Activated CD8-positive, alpha-beta memory T cell treated with anti-CD3 and anti-CD28 coated beads, Interleukin-2, amount 50 U/mL, for 1 hour (primary cell): ENCODE results near the gene TCFL5.
"Not testable (repeated sequence)": the region's sequence is repeated elsewhere in the genome, so short reads cannot be mapped to it uniquely, and the experiment has no call there.

Experiments used
- DNase-seq: peaks from one replicate; pipeline ENCODE4 v3.0.0-alpha.2; 2020; ENCODE audit errors: extremely low read depth

TCFL5 gene

DNA sequence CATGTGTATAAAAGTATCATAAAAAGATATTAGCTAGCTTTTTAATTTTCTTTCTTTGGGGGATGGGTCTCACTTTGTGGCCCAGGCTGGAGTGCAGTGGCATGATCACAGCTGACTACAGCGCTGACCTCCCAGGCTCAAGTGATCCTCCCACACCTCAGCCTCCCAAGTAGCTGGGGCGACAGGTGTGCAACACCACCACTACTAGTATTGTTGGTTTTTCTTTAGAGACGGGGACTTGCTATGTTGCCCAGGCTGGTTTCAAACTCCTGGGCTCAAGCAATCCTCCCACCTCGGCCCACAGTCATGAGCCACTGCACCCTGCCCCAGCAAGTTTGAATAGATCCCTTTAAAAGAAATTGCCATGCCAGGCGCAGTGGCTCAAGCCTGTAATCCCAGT lies 6.5 kb downstream of the TCFL5 start:
- no peak for DNase-seq

GRCh38 chr20:62854121-62854520 lies 7.5 kb downstream of the TCFL5 start:
- DNase-seq, result no peak

DNA sequence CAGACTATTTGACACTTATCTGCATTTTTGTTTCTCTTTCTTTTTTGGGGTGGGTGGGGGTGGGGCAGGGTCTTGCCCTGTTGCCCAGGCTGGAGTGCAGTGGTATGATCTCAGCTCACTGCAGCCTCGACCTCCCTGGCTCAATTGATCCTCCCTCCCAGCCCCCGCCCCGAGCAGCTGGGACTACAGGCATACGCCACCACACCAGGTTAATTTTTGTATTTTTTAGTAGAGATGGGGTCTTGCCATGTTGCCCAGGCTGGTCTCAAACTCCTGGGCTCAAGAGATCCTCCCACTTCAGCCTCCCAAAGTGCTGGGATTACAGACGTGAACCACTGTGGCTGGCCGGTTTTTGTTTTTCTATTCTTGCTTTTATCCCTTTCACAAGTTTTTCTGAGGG lies 8.3 kb downstream of the TCFL5 start:
- not testable (repeated sequence) for DNase-seq

DNA sequence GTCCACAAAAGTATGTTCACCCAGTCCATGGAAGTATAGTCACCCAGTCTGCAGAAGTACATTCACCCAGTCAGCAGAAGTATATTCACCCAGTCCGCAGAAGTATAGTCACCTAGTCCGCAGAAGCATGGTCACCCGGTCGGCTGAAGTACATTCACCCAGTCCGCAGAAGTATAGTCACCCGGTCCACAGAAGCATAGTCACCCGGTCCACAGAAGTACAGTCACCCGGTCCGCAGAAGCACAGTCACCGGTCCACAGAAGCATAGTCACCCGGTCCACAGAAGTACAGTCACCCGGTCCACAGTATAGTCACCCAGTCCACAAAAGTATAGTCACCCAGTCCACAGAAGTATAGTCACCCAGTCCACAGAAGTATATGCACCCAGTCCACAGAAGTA lies 8.8 kb downstream of the TCFL5 start:
- no peak for DNase-seq

DNA sequence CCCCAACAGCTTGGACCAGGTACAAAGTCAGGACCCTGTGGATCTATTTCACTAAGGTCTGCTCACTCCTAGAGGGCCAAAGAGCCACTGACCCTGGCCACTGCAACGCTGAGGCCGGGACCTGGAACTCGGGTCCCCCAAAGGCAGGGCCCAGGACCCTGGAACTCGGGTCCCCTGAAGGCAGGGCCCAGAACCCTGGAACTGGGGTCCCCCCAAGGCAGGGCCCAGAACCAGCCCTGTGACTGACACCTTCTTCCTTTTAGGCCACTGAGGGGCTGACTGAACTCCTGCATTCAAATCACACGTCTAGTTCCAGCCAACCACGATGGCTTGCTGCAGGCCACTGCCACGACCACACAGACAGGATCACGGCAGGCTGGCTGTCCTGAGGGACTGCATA lies 9.4 kb downstream of the TCFL5 start:
- DNase-seq, result no peak

DNA sequence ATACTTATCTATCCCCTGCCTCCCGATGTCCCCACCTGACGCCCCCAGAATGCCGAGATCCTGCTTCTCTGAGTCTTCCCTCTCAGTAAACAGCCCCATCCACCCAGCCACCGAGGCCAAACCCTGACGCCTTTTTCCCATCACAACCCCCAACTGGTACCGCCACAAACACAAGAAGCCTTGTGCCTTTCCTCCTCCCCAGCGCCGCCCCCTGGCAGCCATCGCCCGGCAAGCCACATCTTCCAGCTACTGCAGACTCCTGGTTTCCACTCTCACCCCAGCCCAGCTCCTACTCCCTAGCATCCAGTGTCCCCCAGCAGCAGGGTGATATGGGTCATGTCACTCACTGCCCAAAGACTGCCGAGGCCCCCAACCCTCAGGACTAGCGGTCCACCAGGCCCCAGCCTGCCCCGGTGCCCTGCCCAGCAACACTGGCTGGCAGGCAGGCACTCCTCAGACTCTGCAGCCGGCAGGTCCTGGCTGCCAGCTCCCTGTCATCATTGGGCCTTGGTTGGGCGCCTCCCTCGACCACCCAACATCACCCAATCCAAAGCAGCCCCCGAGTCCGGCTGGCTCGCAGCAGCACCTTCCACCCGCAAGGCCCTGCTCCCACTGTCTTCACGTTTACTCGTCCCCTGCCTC lies 11.2 kb downstream of the TCFL5 start:
- no peak for DNase-seq

- DNase-seq, result no peak
Measured at GRCh38 chr20:62849431-62849830, 12.2 kb downstream of the TCFL5 start.

DNA sequence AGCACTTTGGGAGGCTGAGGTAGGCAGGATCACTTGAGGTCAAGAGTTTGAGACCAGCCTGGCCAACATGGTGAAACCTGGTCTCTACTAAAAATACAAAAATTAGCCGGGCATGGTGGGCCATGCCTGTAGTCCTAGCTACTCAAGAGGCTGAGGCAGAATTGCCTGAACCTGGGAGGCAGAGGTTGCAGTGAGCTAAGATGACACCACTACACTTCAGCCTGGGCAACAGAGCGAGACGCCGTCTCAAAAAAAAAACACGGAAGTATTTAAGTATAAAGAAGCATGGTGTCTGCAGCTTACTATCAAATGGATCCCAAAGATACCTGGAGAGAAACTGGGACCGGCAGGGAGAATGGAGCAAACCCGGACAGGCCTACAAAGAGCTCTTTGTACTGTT lies 12.7 kb downstream of the TCFL5 start:
- DNase-seq, result not testable (repeated sequence)

- no peak for DNase-seq
Measured at GRCh38 chr20:62846166-62846890, 15.3 kb downstream of the TCFL5 start.

GRCh38 chr20:62845416-62846160 lies 16.0 kb downstream of the TCFL5 start:
- no peak for DNase-seq

DNA sequence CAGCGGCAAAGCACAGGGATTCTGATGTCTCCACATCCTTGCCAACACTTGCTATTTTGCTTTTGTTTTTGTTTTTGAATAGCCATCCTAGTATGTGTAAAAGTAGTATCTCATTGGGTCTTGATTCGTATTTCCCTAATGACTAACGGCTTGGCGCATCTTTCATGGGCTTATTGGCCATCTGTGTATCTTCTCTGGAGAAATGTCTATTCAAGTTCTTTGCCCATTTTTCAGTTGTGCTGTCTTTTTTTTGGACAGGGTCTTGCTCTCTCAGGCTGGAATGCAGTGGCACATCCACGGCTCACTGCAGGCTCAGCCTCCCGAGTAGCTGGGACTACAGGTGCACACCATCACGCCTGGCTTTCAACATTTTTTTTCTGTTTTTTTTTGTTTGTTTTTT lies 17.4 kb downstream of the TCFL5 start:
- no peak for DNase-seq

GRCh38 chr20:62843656-62844055 lies 18.0 kb downstream of the TCFL5 start:
- DNase-seq, result no peak

- DNase-seq, result no peak
Measured at GRCh38 chr20:62841705-62842212, 19.9 kb downstream of the TCFL5 start.

- no peak for DNase-seq
Measured at GRCh38 chr20:62840244-62841197, 21.1 kb downstream of the TCFL5 start.

DNA sequence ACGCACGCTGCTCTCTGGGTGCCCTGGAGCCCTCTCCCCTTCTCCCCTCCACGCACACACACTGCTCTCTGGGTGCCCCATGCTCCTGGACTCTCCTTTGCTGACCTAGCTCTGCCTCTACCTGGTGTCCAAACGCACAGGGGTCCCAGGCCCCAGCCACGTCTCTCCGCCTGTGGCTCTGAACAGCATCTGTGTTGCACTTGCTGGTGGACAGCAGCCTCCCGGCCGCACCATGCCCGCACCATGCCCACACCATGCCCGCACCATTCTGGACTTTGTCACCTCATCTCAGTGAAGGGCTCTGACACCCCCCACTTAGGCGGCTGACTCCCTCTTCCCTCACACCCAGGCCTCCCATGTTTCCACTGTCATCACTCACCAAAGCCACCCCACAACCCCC lies 21.8 kb downstream of the TCFL5 start:
- DNase-seq, result no peak

DNA sequence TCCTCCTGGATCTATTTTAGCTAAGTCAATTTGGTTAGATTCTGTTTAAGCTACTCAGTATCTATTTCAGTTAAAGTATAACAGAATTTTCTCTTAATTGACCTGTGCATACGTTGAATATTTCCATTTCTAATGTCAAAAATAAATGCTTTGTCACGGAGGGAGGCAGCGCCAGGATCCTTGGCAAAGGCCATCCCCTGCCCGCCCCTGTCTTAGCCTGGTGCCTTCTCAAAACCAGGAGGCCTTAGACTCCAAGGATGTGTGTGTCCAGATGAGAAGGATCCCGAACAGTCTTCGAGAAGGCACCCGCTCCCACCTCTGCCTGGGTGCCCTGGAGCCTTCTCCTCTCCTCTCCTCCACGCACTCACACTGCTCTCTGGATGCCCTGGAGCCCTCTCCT lies 22.4 kb downstream of the TCFL5 start:
- DNase-seq, result no peak

DNA sequence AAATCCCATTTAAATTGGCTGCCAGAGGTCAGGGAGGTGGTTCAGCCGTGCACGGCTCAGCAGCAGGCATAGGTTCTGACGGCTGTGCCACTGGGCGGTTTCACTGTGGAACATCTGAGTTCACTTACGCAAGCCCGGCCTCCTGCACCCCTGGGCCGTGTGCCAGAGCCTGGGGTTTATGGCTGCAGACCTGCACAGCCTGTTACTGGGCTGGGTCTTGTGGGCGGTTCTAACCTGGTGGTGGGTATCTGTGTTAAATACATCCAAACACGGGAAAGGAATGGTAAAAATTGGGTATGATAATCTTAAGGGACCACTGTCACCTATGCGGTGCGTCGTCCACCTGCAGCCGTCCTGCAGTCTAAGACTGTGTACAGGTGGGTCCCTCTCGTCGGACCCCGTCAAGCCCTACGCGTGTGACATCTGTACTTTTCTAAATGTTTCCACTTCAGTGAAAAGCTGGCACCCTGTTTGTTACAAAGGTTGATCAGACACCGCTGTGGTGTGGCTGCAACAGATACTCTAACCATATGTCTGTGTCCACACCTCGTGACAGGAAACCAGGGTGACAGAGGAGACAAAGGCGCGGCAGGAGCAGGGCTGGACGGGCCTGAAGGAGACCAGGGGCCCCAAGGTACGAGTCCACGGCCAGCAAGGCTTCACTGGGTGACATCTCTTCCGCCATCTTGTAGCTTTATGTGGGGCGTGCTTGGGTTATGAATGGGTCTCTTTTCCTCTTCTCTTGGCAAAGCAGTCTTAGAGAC lies 23.3 kb downstream of the TCFL5 start:
- no peak for DNase-seq

DNA sequence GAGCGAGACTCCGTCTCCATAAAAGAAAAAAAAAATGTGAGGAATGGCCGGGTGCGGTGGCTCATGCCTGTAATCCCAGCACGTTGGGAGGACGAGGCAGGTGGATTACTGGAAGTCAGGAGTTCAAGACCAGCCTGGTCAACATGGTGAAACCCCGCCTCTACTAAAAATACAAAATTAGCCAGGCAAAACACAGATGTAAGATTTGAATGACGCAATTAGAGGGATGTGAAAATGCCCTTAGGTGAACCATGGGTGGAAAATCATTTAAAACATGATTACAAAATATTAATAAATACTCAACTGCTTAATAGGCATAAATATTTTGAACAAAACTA lies 23.9 kb downstream of the TCFL5 start:
- DNase-seq, result no peak

DNA sequence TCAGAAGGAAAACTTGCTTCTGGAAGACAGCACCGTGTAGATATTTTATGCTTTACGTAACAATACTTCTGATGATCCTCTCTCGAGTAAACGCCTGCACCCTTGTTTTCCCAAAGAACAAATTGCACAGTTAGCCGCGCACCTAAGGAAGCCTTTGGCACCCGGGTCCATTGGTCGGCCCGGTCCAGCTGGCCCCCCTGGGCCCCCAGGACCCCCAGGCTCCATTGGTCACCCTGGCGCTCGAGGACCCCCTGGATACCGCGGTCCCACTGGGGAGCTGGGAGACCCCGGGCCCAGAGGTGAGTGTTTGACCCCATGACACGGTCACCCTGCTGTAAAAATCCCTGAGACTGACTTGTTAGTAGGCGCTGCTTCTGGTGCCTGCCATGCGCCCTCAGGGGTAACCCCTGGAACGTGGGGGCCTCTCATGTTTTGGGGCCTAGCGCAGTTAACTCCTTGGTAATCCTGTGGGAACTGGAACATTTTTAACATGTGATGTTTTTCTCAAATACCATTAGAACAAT lies 24.6 kb downstream of the TCFL5 start:
- DNase-seq, result no peak

DNA sequence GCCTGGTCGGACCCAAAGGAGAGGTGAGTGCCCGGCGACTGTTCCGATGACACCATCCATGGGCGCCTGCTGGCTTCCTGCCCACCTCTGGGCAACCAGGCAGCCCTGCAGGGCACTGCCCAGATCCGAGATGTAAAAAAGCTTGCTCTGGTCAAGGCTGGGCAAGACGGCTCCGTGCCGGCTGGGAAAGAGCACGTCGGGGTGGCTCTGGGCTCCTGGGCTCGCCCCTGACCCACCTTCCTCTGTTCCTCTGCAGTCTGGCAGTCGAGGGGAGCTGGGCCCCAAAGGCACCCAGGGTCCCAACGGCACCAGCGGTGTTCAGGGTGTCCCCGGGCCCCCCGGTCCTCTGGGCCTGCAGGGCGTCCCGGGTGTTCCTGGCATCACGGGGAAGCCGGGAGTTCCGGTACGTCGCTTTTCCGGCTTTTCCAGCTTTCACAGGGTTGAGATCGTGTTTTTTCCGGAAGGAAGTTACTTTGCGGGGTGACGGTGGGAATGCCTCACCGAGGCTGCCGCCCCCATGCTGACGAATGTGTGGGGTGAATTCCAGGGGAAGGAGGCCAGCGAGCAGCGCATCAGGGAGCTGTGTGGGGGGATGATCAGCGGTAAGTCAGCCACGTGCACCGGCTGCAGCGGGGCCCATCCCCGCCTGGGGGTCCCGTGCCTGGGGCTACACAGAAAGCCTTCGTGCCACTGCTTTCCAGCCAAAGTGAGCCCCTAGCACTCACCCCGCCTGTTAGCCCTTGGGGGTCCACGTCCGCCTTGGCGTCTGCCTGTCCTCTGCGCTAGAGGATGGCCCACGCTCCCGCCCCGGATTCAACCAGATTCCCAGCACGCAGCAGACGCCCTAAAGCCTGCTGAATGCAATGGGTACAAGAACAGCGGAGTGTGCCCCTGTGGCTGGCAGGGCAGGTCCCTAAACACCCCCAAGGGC lies 25.4 kb downstream of the TCFL5 start:
- no peak for DNase-seq
